GM19239 (cell line): ENCODE measurements around the gene EVL.

Experiments used
- DNase-seq: peaks from one replicate; pipeline ENCODE4 v3.0.0; 2011; ENCODE audit warnings: low spot score; ENCODE audit not compliant: insufficient read length
- FAIRE-seq: peaks from 2 replicates; lab custom pipeline; 2011; peaks lifted over from hg19 to GRCh38; lab: Jason Lieb, UNC

EVL gene

GRCh38 chr14:100188392-100189030, 123.3 kb downstream of the EVL start:
- DNase-seq: no peak
- no peak for FAIRE-seq

- no peak for DNase-seq
- FAIRE-seq: no peak
These were observed 124.9 kb downstream of the EVL start for GRCh38 chr14:100190126-100190525.

- FAIRE-seq (no peak), DNase-seq (no peak)
These were observed 126.5 kb downstream of the EVL start for GRCh38 chr14:100191584-100192249.

GRCh38 chr14:100192250-100192671, 127.0 kb downstream of the EVL start:
- FAIRE-seq: no peak
- DNase-seq: no peak

- peak; percentile 97 for FAIRE-seq
- peak; percentile 99 for DNase-seq
These were observed 127.6 kb downstream of the EVL start for GRCh38 chr14:100192672-100193416.
